Measurements from ENCODE around the gene IL18R1.

DNA sequence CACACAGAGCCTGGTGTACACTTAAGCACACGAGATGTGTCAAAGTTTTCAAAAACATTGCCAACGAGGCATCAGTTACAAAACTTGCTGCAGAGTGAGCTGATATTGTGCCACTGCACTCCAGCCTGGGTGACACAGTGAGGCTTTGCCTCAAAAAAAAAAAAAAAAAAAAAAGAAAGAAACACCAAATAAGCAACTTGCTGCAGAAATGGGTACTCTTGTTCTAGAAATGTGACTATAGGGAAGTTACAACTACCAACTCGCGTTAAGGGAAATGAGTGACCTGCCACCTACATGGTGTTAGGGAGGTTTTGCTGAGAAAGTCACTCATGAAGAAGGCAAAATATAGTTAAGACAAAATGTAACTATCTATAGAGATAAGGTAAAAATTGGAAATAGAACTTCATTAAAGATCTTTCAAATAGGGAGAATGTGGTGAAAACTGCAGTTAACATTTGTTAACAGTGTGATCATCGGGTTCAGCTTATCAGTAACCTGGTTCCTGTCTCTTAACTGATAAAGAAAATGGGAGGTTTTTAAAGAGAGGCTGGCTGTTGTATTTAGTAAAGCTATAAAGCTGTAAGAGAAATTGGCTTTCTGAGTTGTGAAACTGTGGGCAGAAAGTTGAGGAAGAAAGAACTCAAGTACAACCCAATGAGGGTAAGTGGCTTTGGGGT lies 44.5 kb upstream of the IL18R1 start, which contains the start of gene IL1RL1:
- no peak for TF ChIP-seq POLR2A (IDR thresholded peaks at IDR 0.05)
- TF ChIP-seq, protein P1, sequence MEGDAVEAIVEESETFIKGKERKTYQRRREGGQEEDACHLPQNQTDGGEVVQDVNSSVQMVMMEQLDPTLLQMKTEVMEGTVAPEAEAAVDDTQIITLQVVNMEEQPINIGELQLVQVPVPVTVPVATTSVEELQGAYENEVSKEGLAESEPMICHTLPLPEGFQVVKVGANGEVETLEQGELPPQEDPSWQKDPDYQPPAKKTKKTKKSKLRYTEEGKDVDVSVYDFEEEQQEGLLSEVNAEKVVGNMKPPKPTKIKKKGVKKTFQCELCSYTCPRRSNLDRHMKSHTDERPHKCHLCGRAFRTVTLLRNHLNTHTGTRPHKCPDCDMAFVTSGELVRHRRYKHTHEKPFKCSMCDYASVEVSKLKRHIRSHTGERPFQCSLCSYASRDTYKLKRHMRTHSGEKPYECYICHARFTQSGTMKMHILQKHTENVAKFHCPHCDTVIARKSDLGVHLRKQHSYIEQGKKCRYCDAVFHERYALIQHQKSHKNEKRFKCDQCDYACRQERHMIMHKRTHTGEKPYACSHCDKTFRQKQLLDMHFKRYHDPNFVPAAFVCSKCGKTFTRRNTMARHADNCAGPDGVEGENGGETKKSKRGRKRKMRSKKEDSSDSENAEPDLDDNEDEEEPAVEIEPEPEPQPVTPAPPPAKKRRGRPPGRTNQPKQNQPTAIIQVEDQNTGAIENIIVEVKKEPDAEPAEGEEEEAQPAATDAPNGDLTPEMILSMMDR (IDR thresholded peaks at IDR 0.05) = no peak
